ENCODE data around the gene RALGPS1.

The RALGPS1 gene

GRCh38 chr9:126906091-126906490 lies 8.5 kb upstream of the RALGPS1 start:
- no peak for DNase-seq

GRCh38 chr9:126907058-126907457 lies 7.5 kb upstream of the RALGPS1 start:
- no peak for DNase-seq

GRCh38 chr9:126915281-126915816 lies 767 bp downstream of the RALGPS1 start:
- DNase-seq = no peak

GRCh38 chr9:126915846-126916543 lies 1.4 kb downstream of the RALGPS1 start:
- DNase-seq = no peak

- no peak for DNase-seq
These were observed 2.3 kb downstream of the RALGPS1 start for GRCh38 chr9:126916909-126917308.

GRCh38 chr9:126919193-126919592 lies 4.6 kb downstream of the RALGPS1 start:
- no peak for DNase-seq

GRCh38 chr9:126925876-126926275 lies 11.3 kb downstream of the RALGPS1 start:
- DNase-seq = no peak

GRCh38 chr9:126926364-126926763 lies 11.8 kb downstream of the RALGPS1 start:
- DNase-seq = no peak

- no peak for DNase-seq
These were observed 12.8 kb downstream of the RALGPS1 start for GRCh38 chr9:126927419-126927818.

GRCh38 chr9:126932871-126933321 lies 18.3 kb downstream of the RALGPS1 start:
- no peak for DNase-seq

GRCh38 chr9:126933334-126933980 lies 18.9 kb downstream of the RALGPS1 start:
- no peak for DNase-seq

- no peak for DNase-seq
These were observed 19.9 kb downstream of the RALGPS1 start for GRCh38 chr9:126934441-126934840.

- no peak for DNase-seq
These were observed 21.0 kb downstream of the RALGPS1 start for GRCh38 chr9:126935630-126936029.

- no peak for DNase-seq
These were observed 22.9 kb downstream of the RALGPS1 start for GRCh38 chr9:126937444-126937843.

GRCh38 chr9:126938327-126938726 lies 23.7 kb downstream of the RALGPS1 start:
- DNase-seq = no peak

GRCh38 chr9:126939821-126940221 lies 25.2 kb downstream of the RALGPS1 start:
- no peak for DNase-seq

GRCh38 chr9:126942399-126942798 lies 27.8 kb downstream of the RALGPS1 start:
- no peak for DNase-seq

- no peak for DNase-seq
These were observed 31.1 kb downstream of the RALGPS1 start for GRCh38 chr9:126945682-126946081.

- DNase-seq = no peak
These were observed 32.9 kb downstream of the RALGPS1 start for GRCh38 chr9:126947529-126947928.

- DNase-seq = no peak
These were observed 37.8 kb downstream of the RALGPS1 start for GRCh38 chr9:126952205-126952977.

- DNase-seq = no peak
These were observed 38.6 kb downstream of the RALGPS1 start for GRCh38 chr9:126953041-126953809.

GRCh38 chr9:126955811-126956210 lies 41.2 kb downstream of the RALGPS1 start:
- no peak for DNase-seq

All from cortex of kidney (tissue), 1 donor.